ENCODE data around the gene SBF1.

DNA sequence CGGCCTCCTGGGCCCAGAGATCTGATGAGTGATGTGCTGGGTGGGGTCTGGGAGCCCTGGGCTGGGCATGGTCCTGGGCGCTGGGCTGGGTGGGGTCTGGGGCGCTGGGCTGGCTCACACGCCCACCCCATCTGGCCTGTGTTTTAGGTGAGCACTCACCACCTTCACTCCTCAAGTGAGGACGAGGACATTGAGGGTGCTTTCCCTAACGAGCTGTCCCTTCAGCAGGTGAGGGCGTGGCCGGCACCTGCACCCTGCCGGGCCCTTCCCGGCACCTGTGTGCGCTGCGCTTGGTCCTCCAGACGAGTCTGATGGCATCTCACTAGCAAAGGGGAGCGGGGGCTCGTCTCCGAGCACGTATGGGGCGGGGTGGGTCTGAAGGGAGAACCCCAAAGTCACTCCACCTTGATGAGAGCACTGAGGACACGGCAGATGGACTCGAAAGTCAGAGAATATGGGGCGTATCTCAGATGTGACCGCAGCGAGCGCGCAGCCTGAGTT lies 37.9 kb downstream of the SBF1 start:
- TF ChIP-seq EZH2phosphoT487 (IDR thresholded peaks at IDR 0.05; ENCODE audit: low read depth) = no peak
- TF ChIP-seq, protein P1, sequence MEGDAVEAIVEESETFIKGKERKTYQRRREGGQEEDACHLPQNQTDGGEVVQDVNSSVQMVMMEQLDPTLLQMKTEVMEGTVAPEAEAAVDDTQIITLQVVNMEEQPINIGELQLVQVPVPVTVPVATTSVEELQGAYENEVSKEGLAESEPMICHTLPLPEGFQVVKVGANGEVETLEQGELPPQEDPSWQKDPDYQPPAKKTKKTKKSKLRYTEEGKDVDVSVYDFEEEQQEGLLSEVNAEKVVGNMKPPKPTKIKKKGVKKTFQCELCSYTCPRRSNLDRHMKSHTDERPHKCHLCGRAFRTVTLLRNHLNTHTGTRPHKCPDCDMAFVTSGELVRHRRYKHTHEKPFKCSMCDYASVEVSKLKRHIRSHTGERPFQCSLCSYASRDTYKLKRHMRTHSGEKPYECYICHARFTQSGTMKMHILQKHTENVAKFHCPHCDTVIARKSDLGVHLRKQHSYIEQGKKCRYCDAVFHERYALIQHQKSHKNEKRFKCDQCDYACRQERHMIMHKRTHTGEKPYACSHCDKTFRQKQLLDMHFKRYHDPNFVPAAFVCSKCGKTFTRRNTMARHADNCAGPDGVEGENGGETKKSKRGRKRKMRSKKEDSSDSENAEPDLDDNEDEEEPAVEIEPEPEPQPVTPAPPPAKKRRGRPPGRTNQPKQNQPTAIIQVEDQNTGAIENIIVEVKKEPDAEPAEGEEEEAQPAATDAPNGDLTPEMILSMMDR (IDR thresholded peaks at IDR 0.05; ENCODE audit: low read depth, low read length) = no peak
